KOPT-K1 (cell line): ENCODE results near the gene RAMAC.

Experiments
- H3K27ac ChIP-seq: fragments of 200-600 bp; sonication (generic); 2 replicates; pipeline ENCODE4 v1.5.1; 2016; ENCODE audit warnings: antibody characterized with exemption, mild to moderate bottlenecking, low read depth, low read length; ENCODE audit not compliant: poor library complexity, severe bottlenecking
- H3K36me3 ChIP-seq: fragments of 200-600 bp; sonication (generic); 2 replicates; pipeline ENCODE4 v1.5.1; 2017; ENCODE audit warnings: antibody characterized with exemption, mild to moderate bottlenecking, low read length, moderate library complexity; ENCODE audit not compliant: insufficient read depth
- H3K9me3 ChIP-seq: fragments of 200-600 bp; sonication (generic); 2 replicates; pipeline ENCODE4 v1.5.1; 2017; ENCODE audit warnings: antibody characterized with exemption, low read length, mild to moderate bottlenecking; ENCODE audit not compliant: insufficient read depth, poor library complexity, severe bottlenecking

The RAMAC gene

DNA sequence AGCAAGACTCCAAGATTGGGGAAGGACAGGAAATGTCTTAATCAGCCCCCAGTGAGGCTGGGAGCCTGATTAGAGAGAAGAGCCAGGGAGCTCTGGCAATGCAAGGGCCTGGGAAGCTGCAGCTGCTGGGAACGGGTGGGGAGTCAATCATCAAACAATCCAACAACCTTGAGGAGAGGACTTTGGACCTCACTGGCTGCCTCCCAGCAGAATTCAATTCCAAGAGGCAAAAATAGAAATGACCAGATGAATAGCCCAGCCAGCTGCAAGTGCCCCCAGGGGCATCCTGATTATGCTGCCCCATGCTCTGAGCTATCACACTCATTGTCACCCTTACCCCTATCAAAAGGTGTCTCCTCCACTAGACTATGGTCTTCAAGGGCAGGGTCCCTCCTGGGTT lies 27.4 kb upstream of the RAMAC start:
- Histone ChIP-seq H3K27ac (no peak overlapping the region), H3K36me3 (no peaks in the 10 kb centered on the region; the same call in 1 of the 2 replicates), H3K9me3 (no peaks in the 10 kb centered on the region)

DNA sequence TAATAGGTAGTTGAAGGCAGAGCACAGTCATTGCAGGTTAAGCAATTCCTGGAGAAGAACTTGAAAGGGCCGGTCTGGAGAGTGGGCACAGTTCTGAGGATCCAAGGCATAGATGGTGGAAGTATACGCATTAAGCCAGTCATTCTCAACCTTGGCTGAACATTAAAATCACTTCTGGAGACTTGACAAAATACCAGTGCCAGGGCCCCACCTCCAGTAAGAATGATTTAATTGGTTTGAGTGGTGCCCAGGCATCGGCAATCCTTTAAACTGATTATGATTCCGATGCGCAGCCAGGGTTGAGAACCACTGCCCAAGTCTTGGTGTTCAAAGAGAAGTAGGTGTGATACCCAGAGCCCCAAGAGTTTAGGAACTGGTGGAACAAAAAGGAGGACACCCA lies 26.6 kb upstream of the RAMAC start:
- H3K36me3 ChIP-seq = no peaks in the 10 kb centered on the region; the same call in 1 of the 2 replicates
- no peaks in the 10 kb centered on the region for H3K9me3 ChIP-seq
- H3K27ac ChIP-seq = no peak overlapping the region

- no peaks in the 10 kb centered on the region; the same call in 1 of the 2 replicates for H3K36me3 ChIP-seq
- H3K27ac ChIP-seq = no peak overlapping the region
- H3K9me3 ChIP-seq = no peaks in the 10 kb centered on the region
These were observed 25.2 kb upstream of the RAMAC start for GRCh38 chr15:82960766-82961165.

GRCh38 chr15:82963471-82964341 lies 22.3 kb upstream of the RAMAC start:
- Histone ChIP-seq H3K9me3 (no peaks in the 10 kb centered on the region), H3K27ac (no peak overlapping the region)

GRCh38 chr15:82964890-82965289 lies 21.1 kb upstream of the RAMAC start:
- Histone ChIP-seq H3K36me3 (no peaks in the 10 kb centered on the region), H3K27ac (no peak overlapping the region)

More at GRCh38 chr15:82963471-82964341, 22.3 kb upstream of the RAMAC start:
- no peaks in the 10 kb centered on the region; the same call in 1 of the 2 replicates for H3K36me3 ChIP-seq

DNA sequence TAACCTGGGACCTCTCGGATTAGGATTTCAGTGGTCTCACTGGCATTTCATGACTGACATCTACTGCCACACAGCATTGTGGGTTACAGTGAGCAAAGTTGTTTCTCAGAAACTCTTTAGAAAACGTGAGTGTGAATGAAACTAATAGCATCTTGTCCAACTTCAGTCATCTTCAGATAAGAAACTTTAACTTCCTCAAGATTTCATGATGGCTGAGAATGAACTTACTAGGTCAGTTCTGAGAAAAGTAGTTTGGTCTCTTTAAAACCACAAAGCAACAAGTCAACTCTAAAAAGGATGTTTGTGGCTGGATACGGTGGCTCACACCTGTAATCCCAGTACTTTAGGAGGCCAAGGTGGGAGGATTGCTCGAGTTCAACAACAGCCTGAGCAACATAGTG lies 19.3 kb upstream of the RAMAC start:
- peak overlapping the region; percentile 9 for H3K27ac ChIP-seq
- no peaks in the 10 kb centered on the region for H3K36me3 ChIP-seq
- no peaks in the 10 kb centered on the region for H3K9me3 ChIP-seq

More at GRCh38 chr15:82964890-82965289, 21.1 kb upstream of the RAMAC start:
- no peaks in the 10 kb centered on the region for H3K9me3 ChIP-seq

DNA sequence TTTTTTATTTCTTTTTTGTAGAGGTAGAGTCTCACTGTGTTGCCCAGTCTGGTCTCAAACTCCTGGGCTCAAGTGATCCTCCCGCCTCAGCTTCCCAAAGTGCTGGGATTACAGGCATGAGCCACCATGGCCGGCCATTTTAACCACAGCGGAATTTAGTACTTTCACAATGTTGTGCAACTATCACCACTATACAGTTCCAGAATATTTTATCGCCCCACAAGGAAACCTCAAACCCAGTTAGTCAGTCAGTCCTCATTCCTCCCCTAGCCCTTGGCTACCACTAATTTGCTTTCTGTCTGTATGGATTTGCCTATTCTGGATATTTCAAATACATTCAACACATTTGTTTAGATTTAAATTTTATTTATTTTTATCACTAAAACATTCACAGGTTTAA lies 17.9 kb upstream of the RAMAC start:
- Histone ChIP-seq H3K36me3 (no peaks in the 10 kb centered on the region), H3K27ac (no peak overlapping the region), H3K9me3 (no peaks in the 10 kb centered on the region)

DNA sequence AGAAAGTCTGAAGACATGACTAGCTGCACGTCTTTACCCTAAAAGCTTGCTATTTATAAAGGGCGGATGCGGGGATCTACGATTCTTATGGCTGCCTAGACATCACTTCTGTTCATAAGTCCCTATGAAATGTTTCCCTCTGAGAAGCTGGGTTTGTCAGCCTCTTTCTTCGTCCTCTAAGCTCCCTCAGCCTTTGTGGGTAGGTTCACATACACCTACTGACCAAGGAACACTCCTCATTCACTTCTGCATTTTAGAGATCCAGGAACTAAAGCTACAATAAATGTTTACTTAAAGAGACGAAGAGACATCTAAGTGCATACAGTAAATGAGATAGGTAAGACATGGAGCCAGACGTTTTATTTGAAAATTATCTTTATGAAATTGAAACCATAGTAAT lies 16.7 kb upstream of the RAMAC start:
- H3K9me3 ChIP-seq = no peaks in the 10 kb centered on the region
- no peak overlapping the region for H3K27ac ChIP-seq
- H3K36me3 ChIP-seq = no peaks in the 10 kb centered on the region

- H3K27ac ChIP-seq = no peak overlapping the region
- H3K9me3 ChIP-seq = no peaks in the 10 kb centered on the region
These were observed 15.8 kb upstream of the RAMAC start for GRCh38 chr15:82970078-82970686.

GRCh38 chr15:82970696-82971095 lies 15.3 kb upstream of the RAMAC start:
- no peaks in the 10 kb centered on the region for H3K36me3 ChIP-seq
- no peak overlapping the region for H3K27ac ChIP-seq
- no peaks in the 10 kb centered on the region for H3K9me3 ChIP-seq

More at GRCh38 chr15:82970078-82970686, 15.8 kb upstream of the RAMAC start:
- H3K36me3 ChIP-seq = no peaks in the 10 kb centered on the region

DNA sequence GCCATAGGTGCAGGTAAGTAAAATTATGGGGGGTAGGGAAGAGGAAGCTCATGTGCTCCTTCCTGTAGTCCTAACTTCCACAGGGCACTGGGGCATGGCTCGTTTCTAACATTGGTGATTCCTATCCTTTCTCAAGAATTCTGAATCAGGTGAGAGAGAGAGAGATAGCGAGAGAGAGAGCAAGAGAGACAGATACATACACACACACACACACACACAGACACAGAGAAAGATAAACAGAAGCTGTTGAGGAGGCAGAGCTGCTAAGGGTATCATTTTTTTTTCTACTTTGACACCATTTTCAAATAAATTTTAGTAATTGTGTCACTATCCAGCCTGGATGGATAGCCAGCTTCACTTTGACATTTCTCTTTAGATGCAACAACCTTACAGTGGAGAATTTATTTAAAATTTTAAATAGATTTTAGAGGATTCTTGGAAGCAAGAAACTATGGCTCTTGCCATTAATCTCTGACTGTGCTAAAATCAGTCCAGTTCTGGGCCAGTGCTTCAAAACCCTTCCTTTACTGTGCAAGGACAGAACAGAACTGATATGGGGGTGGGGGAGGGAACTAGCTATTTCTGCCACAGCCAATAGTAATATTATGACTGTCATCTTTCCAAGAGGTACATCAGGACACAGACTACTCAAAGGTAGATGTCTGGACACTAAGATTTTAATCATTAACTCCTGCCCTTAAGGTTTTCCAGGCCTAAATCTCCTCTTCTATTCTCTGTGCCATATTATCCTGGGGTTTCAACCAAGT lies 14.6 kb upstream of the RAMAC start:
- H3K27ac ChIP-seq = no peak overlapping the region
- H3K9me3 ChIP-seq = no peaks in the 10 kb centered on the region
- H3K36me3 ChIP-seq = no peaks in the 10 kb centered on the region

- H3K36me3 ChIP-seq = no peaks in the 10 kb centered on the region
- H3K9me3 ChIP-seq = no peaks in the 10 kb centered on the region
- no peak overlapping the region for H3K27ac ChIP-seq
These were observed 13.0 kb upstream of the RAMAC start for GRCh38 chr15:82972990-82973389.

DNA sequence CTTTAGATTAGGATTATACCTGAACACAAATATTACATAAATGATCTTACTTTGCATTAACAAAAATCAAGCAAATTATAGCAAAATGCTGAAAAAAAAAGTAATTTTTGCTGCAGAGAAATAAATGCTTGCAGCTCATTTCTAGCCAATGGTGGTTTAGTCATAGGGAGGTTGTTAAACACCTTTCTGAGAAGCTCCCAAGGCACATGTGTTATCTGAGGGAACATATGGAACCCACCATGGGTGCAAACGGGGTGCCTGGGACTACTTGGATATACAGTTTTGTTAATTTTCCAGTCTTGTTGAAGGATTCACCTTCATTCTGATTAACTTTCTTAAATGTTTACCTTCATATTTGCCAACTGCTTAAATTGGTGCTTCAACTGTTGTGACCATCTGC lies 8.9 kb upstream of the RAMAC start:
- no peak overlapping the region for H3K27ac ChIP-seq
- no peaks in the 10 kb centered on the region for H3K36me3 ChIP-seq
- no peaks in the 10 kb centered on the region for H3K9me3 ChIP-seq

- H3K9me3 ChIP-seq = no peaks in the 10 kb centered on the region
- no peaks in the 10 kb centered on the region for H3K36me3 ChIP-seq
- H3K27ac ChIP-seq = no peak overlapping the region
These were observed 7.6 kb upstream of the RAMAC start for GRCh38 chr15:82978438-82978837.

DNA sequence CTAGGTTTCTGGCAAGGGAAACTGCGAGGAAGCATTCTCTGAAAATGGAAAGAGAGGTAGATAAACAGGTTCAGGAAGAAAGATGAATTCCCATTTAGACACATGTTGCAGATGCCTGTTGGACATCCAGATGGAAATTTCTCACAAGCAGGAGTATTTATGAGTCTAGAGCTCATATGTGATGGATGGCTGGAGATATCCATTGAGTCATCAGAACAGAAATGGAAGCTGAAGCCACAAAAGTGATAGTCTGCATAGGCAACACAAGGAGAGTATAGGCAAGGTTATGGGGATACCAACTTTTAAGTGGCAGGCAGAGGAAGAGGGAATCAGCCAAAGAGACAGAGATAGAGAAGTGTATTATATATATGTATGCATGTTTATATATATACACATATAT lies 6.3 kb upstream of the RAMAC start:
- no peak overlapping the region for H3K27ac ChIP-seq
- H3K9me3 ChIP-seq = no peaks in the 10 kb centered on the region

More for the DNA sequence above, 6.3 kb upstream of the RAMAC start:
- no peaks in the 10 kb centered on the region; the same call in 1 of the 2 replicates for H3K36me3 ChIP-seq
